ENCODE data around the gene RASL10A. TPM values are rescaled to one million over a fixed set of nuclear protein-coding genes. Genes with fewer than 3 reads are reported as not detected.

RASL10A gene
- total and polyA plus RNA-seq, 7 donors, result 0.32 to 3.3 (median 0.80) TPM

DNA sequence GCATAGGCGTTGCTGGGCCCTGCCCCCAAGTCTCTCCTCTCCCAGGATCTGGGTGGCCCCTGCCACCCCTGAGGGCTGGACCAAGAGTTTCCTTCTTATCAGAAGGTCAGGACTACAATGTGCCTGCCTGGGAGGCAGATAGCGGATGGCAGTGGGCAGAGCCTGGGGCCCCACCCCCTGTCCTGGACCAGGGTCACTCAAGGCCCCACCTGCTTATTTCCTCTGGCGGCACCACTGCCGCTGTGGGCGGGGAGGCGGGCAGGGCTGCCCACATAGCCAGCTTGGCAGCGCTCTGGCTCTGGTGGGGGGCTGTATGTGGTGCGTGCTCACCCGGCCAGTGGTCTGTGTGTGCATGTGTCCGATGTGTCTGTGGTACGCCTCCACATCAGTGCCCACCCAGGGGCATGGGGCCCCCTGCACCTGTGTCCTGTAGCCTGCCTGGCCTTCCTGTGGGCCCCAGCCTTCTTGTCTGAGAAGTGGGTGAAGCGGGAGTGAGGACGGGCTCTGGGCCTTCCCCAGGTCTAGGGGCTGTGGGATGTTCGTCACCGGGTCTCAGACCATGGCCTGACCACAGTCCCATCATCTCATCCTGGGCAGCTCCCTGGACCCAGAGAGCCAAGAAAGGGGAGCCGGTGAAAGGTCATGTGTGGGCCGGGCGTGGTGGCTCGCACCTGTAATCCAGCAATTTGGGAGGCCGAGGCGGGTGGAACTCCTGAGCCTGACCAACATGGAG lies 6.0 kb downstream of the RASL10A start:
- intact Hi-C loops (cut with DNase I), result loop anchor here in 1 of 2 donors (5.0 kb wide), 1 partner anchor 42 kb away; the partner anchor contains the start of genes EWSR1 and RHBDD3
- TF ChIP-seq, protein P1, sequence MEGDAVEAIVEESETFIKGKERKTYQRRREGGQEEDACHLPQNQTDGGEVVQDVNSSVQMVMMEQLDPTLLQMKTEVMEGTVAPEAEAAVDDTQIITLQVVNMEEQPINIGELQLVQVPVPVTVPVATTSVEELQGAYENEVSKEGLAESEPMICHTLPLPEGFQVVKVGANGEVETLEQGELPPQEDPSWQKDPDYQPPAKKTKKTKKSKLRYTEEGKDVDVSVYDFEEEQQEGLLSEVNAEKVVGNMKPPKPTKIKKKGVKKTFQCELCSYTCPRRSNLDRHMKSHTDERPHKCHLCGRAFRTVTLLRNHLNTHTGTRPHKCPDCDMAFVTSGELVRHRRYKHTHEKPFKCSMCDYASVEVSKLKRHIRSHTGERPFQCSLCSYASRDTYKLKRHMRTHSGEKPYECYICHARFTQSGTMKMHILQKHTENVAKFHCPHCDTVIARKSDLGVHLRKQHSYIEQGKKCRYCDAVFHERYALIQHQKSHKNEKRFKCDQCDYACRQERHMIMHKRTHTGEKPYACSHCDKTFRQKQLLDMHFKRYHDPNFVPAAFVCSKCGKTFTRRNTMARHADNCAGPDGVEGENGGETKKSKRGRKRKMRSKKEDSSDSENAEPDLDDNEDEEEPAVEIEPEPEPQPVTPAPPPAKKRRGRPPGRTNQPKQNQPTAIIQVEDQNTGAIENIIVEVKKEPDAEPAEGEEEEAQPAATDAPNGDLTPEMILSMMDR (IDR thresholded peaks at IDR 0.05), result no peak
- Histone ChIP-seq H3K36me3 (ENCODE audit: insufficient read depth in 1 of 2, low read depth in 1 of 2) (no peaks in the 10 kb centered on the region), H3K4me1 (peaks cover 34% of the 10 kb centered on the region), H3K27ac (peak overlapping the region; percentile 81), H3K4me3 (peak overlapping the region; percentile 92), H3K27me3 (ENCODE audit: insufficient read depth in 3 of 3, low read length in 2 of 3) (peaks cover 0 to 18% (median 9%) of the 10 kb centered on the region in 3 donors), H3K9me3 (no peaks in the 10 kb centered on the region)
- ATAC-seq (no peak), DNase-seq (no peak)
- WGBS, 3 donors, result 61 to 72% (median 70%) methylated on average over 21 of the region's 21 CpGs

GRCh38 chr22:29308791-29309262 lies 6.7 kb downstream of the RASL10A start:
- Histone ChIP-seq H3K9me3 (no peaks in the 10 kb centered on the region), H3K4me3 (peak overlapping the region; percentile 92), H3K27me3 (ENCODE audit: insufficient read depth in 3 of 3, low read length in 2 of 3) (peaks cover 0 to 12% (median 3%) of the 10 kb centered on the region in 3 donors), H3K4me1 (peaks cover 27% of the 10 kb centered on the region), H3K36me3 (ENCODE audit: insufficient read depth in 1 of 2, low read depth in 1 of 2) (no peaks in the 10 kb centered on the region), H3K27ac (peak overlapping the region; percentile 81)
- ATAC-seq (no peak), DNase-seq (no peak)
- WGBS, 3 donors, result 55 to 60% (median 55%) methylated on average over 12 to 13 of the region's 13 CpGs
- TF ChIP-seq, protein P1 (IDR thresholded peaks at IDR 0.05), result no peak
- intact Hi-C loops (cut with DNase I), result loop anchor here in 1 of 2 donors (5.0 kb wide), 1 partner anchor 42 kb away; the partner anchor contains the start of genes EWSR1 and RHBDD3

DNA sequence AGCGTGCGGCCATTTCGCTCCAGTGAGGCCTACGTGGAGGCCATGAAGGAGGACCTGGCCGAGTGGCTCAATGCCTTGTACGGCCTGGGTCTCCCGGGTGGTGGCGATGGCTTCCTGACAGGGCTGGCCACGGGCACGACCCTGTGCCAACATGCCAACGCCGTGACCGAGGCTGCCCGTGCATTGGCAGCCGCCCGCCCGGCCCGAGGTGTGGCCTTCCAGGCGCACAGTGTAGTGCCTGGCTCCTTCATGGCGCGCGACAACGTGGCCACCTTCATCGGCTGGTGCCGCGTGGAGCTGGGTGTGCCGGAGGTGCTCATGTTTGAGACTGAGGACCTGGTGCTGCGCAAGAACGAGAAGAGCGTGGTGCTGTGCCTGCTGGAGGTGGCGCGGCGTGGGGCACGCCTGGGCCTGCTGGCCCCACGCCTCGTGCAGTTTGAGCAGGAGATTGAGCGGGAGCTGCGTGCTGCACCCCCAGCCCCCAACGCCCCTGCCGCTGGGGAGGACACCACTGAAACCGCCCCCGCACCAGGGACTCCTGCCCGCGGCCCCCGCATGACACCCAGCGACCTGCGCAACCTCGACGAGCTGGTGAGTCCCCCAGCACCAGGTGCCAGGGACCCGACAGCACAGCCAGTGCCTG lies 7.2 kb downstream of the RASL10A start:
- H3K4me3 ChIP-seq, result peak overlapping the region; percentile 92
- H3K36me3 ChIP-seq (ENCODE audit: insufficient read depth in 1 of 2, low read depth in 1 of 2), result no peaks in the 10 kb centered on the region
- intact Hi-C loops (cut with DNase I), result loop anchor here in 1 of 2 donors (5.0 kb wide), 1 partner anchor 41 kb away; the partner anchor contains the start of genes EWSR1 and RHBDD3
- no peaks in the 10 kb centered on the region for H3K9me3 ChIP-seq
- peaks cover 27% of the 10 kb centered on the region for H3K4me1 ChIP-seq
- peak overlapping the region; percentile 81 for H3K27ac ChIP-seq
- peak in 1 of 2 donors; percentile 79 for DNase-seq
- peak in 3 of 4 donors; percentile 23 to 40 (median 38) for ATAC-seq
- 42 to 62% (median 43%) methylated on average over 46 to 50 of the region's 50 CpGs for WGBS, 3 donors
- TF ChIP-seq, protein P1 (IDR thresholded peaks at IDR 0.05), result no peak
- H3K27me3 ChIP-seq (ENCODE audit: insufficient read depth in 3 of 3, low read length in 2 of 3), result peaks cover 0 to 6% (median 0%) of the 10 kb centered on the region in 3 donors

DNA sequence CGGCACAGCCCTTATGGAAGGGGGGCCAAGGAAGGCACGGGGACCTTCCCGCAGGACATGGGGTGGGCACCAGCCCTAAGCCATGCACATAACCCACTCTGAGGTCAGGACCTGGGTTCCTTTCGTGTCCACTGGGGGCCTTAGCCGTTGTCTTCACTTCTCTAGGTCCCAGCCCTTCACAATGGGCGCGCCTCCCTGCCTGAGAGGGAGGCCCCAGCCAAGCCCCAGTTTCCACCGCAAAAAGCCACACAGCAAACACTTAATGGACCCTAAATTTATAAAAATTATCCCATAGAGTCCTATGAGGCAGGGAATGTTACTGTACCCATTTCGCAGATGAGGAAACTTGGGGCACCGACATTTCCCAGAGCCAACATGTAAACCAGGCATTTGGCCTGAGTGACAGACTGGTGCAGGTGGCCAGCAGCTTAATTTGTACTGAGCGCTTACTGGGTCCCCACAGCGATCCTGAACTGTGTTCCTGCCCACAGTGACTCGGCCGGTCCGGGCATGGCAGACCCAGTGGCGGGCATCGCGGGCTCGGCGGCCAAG lies 7.8 kb downstream of the RASL10A start:
- ATAC-seq, result peak in 2 of 4 donors; percentile 8 to 27
- WGBS, 3 donors, result 34 to 49% (median 35%) methylated on average over 18 to 20 of the region's 20 CpGs
- Histone ChIP-seq H3K4me1 (peaks cover 27% of the 10 kb centered on the region), H3K4me3 (peak overlapping the region; percentile 92), H3K9me3 (no peaks in the 10 kb centered on the region), H3K27ac (peak overlapping the region; percentile 81), H3K36me3 (ENCODE audit: insufficient read depth in 1 of 2, low read depth in 1 of 2) (no peaks in the 10 kb centered on the region), H3K27me3 (ENCODE audit: insufficient read depth in 3 of 3, low read length in 2 of 3) (no peaks in the 10 kb centered on the region)
- no peak for DNase-seq
- TF ChIP-seq, protein P1 (IDR thresholded peaks at IDR 0.05), result no peak
- intact Hi-C loops (cut with DNase I), result loop anchor here (2.0 to 5.0 kb wide), 2 partner anchors 40 to 51 kb away; partner anchors contain the start of genes EWSR1 (in 1 of the 2) and RHBDD3 (in 1 of the 2)
